ENCODE measurements around the gene GPR68.

GPR68 gene

DNA sequence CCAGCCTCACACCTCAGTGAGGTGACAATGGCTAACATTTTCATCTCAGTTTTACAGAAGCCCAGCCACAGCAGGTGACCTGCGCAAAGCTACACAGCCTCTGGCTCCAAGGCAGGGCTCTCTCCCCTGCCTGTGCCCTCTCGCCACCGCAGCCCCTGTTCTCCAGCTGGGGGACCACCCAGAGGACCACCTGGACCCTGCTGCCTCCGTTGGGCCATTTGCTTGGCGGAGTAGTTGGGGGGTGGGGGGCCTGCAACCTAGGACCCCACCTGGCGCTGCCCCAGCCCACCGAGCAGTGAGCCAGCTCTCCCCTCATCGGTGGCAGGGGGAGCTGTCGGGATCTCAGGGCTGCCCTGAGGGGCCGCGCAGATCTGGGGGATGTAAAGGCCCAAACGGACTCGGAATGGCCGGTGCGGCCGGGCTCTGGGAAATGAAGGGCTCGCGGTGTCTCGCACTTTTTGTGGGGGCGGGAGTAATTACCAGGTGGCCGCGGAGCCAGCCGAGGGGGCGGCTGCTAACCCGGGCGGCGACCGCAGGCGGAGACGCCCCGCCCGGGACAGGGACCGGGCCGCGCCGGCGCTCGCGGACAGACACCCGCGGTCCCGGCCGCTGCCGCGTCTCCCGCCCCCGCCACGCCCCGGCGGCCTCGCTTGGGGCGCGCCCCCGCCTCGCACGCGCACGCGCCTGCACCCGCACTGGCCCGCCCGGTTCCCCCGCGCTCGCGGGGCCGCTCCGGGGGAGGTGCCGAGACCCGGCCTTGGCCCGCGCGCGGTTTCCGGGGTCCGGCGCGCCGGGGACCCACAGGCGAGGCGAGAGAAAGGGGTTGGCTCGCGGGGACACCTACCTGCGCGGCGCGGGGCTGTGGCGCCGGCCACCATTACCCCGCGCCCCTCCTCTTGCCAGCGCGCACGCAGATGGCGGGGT is 8.6 kb upstream of the GPR68 start:
- peak; percentile 47 to 67 for DNase-seq

DNA sequence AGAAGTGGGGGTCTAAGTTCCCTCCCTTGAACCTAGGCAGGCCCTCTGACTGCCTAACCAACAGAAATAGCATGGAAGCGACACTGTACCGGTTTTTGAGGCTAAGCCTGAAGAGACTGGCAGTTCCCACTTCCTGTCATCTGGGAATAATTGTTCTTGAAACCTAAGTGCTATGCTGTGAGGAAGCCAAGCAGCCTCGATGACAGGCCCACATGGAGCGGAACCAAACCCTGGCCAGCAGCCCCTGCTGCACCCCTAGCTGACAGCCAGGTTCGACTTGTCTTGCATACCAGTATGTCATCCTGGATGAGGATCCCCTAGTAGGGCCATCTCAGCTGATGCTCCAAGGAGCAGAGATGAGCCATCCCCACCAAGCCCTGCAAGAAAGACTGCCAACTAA is 6.4 kb upstream of the GPR68 start:
- DNase-seq, result no peak

DNA sequence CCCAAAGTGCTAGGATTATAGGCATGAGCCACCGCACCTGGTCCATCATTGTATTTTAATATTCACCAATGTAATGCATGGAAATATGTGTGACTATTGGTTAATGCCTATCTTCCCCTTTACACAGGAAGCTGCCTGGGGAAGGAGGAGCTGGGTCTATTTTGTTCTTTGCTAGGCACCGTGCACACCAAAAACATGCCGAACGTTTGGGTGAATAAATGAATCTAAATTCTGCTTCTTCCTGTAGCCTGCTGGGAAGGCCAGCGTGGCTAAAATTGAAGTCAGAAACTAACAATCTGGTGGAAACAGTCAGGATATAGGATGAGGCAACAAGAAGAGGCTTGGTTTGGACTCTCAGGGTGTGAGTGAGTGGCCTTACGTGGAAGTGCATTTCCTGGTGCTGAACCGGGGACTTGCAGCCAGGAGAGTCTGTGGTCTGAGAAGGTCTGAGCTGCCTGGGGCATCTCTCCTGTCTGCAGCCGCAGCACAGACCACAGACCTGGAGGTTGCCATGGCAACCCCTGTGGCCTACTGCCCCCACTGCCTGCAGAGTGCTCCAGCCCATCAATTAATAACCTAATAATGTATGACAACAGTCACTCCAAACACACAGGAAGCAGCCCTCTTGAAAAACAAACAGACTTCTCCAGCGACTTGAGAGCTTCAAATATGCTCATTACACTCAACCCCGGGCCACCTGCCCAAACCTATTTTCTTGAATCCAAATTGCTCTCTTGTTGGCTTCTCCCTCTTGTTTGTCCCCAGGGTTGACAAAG is 5.5 kb upstream of the GPR68 start:
- peak; percentile 53 to 64 for DNase-seq

DNA sequence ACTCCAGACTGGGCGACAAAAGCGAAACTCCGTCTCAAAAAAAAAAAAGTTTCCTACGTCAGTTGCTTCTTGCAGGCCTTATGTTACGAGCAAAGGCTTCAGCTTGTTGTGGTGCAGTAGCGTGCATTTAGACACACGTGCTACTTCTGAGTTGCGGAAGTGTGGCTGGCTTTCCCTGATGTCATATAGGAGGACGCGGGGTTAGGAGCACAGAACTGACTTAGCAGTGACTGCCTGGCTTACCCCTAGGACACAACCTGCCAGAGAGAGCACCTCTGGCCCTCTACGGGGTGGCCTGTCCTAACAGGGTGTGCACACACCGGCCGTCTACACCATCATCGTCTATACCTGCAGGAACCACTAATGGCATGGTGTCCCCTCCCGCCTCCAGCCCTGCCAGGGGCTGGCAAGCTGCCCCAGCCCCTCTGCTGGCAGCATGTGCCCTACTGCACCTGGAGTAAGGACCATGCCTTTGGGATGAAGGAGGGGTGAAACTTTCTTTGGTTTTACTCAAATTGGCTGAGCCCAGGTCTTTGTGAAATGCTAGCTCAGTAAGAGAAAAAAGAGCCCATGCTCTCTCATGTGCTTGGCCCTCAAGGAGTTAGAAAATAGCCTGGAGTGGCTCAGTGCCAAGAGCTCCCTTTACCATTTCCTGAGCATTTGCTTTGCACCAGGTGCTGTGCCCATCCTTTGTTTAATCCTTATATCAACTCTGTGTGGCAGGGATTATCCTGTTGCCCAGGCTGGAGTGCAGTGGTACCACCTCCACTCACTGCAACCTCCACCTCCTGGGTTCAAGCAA is 1.7 kb upstream of the GPR68 start:
- peak; percentile 73 to 79 for DNase-seq

DNA sequence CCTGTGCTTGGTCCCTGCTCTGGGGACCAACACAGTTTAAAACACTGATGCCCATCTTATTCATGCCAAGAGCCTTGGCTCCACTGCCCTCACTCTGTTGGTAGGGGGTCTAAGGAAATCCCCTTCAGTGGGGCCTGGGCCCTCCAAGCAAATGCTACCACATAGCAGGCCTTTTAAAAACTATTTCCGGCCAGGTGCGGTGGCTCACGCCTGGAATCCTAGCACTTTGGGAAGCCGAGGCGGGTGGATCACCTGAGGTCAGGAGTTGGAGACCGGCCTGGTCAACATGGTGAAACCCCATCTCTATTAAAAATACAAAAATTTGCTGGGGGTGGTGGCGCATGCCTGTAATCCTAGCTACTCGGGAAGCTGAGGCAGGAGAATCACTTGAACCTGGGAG is 1.1 kb upstream of the GPR68 start:
- peak in 1 of 2 experiments; percentile 50 for DNase-seq

DNA sequence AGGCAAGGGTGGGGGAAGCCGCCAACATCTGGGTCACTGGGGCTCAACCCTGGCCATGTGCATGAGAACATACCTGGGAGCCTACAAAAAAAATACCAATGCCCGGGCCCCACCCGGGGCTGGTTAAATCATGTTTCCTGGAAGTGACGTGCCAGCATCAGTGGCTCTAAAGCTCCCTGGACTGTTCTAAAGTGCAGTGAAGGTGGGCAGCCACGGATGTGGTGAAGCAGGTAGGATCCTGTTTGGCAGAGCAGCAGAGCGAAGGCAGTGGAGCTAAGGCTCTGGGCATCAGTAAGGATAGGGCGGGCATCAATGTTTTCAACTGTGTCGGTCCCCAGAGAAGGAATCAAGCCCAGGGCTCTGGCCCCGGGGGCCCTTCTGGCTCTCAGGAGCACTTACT is 525 bp upstream of the GPR68 start:
- peak; percentile 74 to 80 for DNase-seq

DNA sequence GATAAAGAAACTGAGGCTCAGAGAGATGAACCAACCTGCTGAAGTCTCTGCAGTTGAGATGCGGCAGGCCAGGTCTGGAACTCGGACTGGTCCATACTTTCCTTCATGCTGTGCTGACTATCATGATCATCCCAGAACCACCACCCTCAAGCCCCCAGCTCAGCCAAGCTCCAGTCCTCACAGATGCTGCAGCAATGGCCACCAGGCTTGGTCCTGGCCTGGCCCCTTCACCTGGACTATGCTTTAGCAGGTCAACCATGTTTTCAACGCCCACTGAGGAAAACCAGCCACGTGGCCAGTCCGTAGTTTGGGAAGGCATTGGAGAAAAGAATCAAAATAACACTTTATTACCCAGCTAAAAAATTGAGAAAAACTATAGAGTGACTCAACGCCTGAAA is 1.4 kb downstream of the GPR68 start:
- DNase-seq, result peak; percentile 54 to 57

DNA sequence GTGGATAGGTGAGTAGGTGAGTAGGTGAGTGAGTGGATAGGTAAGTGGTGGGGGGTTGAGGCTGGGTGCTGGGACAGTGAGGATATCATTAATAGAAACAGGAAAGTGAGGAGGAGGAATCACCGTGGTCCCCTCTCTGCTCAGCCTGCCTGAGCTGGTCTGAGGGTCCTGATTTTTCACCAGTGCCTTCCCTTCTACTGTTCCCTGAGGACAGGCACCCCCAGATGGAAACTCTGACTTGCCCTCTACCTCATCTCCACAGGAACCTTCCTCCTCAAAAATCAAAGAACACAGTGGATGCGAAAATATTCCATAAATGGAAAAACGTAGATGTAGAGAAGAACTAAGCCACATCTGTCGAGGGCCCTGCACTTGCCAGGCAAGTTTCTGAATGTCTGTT is 1.9 kb downstream of the GPR68 start:
- DNase-seq, result no peak

DNA sequence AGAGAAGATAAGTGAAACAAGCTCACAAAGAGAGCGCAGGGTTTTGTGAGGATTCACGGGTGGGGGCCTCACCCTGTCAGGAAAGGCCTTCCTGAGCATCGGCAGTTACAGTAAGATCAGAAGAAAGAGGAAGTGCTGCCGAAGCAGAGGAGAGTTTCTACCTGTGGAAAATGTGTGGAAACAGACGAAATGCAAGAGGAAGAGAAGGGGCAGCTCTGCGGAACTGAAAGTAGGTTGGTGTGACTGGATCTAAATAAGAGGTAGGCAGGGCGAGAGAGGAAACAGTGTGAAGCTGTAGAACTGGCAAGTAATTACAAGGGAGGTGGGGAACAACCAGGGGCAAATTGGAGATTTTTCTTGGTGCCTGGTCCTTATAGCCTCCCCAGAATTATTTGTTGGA is 2.6 kb downstream of the GPR68 start:
- peak; percentile 51 to 52 for DNase-seq

DNA sequence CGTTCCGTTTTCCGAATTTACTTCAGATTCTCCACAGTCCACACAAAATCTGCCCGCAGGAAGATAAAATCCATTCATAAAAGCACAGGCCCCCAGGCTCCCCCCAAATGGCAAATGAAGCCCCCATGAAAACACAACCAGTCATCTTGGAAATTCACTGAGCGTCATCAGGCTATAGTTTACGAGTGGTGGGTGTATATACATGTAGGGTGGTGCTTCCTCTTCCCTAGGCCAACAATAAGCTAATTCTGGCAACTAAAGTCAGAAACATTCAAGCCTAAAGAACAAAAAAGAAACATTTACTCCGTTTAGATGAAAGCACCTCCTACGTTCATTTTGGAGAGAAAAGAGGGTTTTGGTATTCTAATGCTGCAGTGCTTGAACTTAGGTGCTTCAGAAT is 5.8 kb downstream of the GPR68 start:
- no peak for DNase-seq

DNA sequence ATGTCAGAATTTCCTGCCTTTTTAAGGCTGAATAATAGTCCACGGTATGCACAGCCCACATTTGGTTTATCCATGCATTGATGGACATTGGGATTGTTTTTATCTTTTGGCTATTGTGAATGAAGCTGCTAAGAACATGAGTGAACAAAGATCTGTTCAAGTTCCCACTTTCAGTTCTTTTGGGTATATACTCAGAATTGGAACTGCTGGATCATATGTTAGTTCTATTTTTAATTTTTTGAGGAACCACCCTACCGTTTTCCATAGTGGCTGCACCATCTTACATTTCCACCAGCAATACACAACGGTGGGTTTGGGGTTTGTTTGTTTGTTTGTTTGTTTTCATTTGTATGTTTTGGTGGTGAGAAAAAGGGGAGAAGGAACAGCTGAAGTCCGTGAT is 6.4 kb downstream of the GPR68 start:
- DNase-seq, result no peak

DNA sequence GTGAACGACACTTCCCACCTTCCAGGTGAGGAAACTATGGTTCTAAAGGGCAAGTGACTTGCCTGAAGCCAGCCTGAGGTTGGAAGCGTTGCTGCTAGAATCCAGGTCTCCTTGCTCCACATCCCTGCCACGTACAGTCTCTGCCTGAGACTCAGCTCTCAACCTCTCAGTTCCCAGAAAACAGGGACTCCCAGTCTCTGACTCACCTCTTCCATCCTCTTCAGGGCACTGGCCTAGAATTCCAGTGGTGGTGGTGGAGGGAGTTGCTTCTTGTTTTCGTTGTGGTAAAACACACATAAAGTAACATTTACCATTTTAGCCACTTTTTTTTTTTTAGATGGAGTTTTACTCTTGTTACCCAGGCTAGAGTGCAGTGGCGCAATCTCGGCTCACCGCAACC is 7.3 kb downstream of the GPR68 start:
- DNase-seq, result no peak

DNA sequence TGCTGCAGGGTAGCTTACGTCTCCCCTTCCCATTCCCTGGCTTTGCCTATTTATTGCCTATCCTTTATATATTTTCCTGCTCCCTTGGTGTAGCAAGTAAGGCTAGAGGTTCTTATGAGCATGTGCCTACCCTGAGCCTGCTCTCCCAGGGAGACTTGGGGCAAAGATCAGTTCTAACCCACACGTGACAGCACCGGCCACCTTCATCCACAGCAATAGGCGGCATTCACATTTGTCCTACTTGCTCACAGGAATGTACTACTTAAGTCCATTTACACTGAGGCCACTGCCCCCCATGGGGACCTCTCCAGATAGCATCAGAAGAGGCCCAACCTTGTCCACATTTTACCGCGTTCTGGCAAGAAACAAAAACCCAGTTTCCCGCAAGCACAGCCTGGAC is 8.7 kb downstream of the GPR68 start:
- DNase-seq, result no peak

DNA sequence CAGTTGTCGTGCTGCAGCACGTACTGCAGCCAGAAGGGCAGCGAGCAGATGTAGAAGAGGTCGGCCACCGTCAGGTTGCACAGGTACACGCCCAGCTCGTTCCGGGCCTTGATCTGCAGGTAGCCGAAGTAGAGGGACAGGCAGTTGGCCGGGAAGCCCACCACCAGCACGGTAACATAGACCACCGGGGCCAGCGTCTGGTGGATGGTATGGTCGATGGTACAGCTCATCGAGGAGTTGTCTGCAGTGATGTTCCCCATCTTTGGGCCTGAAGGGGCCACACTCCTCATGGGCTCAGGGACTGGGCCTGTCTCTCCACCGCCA is 9.8 kb downstream of the GPR68 start:
- no peak for DNase-seq

DNA sequence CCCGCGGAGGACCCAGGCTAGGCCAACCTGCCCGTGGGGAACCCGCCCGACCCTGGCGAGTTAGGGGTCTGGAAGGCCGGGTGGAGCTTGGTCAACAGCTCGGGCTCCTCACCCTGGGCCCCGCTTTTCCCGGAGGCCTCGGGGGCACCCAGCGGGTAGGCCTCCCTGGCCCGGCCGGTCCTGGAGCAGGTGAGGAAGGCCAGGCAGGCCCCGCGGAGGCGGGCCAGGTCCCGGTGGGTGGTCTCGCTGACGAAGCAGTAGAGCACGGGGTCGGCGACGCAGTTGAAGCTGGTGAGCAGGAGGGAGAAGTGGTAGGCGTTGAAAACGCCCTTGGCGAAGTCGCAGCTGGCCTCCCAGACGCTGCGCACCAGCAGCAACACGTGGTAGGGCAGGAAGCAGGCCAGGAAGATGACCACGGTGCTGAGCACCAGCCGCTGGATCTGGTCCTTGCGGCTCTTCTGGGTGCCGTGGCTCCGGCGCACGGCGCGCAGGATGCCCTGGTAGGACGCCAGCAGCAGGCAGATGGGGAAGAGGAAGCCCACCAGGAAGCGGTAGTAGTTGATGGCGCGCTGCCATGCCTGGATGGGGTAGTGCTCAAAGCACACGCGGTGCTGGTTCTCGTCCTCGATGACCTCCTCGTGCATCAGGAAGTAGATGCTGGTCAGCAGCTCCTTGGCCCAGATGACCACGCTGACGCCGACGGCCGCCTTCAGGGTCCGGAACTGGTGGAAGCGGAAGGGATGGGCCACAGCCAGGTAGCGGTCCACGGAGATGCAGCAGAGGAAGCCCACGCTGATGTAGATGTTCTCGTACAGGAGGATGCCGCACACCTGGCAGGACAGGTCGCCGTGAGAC is 10.3 kb downstream of the GPR68 start:
- DNase-seq, result no peak

DNA sequence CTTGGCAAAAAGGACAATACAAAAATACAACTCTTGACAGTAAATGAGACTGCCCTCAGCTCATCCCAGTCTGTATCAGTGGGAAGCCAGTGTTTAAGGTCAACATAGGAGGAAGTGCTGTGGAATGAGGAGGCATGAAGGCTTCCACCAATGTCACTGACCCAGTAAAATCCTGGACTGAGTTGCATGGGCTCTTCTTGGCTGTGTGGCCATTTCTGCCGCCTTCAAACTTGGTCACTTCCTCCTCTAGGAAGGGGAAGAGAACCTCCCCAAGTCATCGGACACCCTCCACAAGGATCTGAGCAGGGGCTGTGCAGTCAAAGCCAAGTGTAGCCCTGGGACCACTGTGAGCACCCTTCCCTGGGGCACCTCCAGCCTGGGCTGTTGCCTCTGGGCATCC is 11.9 kb downstream of the GPR68 start:
- no peak for DNase-seq

DNA sequence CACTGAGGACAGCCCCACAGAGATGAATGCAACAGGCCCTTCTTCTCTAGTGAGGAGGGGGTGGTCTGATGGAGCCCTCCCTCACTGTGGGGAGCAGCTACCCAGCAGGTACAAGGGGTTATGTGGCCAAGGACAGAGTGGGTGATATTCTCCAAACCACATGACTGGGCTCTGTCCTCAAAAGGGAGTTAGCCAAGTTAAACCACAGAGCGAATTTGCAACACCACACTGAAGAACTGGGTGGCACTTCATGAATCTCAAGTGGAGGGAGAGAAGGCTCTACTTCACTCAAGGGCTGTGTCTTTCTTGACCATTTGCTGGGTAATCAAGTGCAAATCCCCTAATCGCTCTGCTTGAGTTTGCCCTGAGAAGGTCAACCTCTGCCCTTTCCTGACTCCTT is 12.5 kb downstream of the GPR68 start:
- no peak for DNase-seq

DNA sequence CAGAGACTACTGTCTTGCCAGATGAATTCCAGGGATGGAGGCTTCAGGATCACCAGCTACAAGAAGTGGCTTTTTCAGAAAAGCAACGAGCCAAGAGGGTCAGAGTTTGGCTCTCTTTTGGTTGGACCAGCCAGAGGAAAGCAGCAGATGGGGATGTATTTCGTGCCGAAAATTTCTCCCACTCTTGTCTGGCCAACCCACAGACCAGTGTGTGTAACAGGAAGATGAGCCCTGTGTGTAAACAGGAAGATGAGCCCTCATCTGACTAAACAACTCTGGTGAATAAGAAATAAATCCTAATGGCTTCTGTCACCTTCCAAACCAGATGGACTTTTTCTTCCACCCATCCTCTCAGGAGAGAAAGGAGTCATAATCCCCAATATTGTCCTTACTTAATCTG is 13.1 kb downstream of the GPR68 start:
- no peak for DNase-seq

DNA sequence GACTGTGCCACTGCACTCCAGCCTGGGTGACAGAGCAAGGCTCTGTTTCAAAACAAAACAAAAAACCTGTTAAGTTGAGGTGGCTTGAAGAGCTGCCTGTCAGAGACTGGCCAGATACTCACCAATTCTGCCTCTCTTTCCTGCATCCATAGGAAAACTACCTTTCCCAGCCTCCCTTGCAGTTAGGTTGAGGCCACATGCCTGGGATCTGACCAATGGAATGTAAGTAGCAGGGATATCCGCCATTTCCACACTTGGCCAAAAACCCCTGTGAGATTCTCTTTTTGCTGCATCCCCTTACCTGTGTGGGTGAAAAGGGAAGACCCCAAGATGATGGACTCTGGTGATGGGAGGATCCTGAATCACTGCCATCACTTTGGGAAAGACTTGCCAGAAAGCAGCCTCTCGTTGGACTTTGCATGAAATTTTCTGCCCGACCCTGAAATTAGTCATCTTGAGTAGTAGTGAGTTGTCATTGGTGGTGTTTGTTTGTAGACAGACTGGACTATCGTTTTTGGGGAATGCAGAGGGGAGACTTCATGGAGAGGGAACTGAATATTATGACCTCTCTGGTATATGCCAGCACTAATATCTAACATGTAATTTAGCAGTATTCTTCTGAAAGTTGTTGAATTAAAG is 14.0 kb downstream of the GPR68 start:
- DNase-seq, result no peak

DNA sequence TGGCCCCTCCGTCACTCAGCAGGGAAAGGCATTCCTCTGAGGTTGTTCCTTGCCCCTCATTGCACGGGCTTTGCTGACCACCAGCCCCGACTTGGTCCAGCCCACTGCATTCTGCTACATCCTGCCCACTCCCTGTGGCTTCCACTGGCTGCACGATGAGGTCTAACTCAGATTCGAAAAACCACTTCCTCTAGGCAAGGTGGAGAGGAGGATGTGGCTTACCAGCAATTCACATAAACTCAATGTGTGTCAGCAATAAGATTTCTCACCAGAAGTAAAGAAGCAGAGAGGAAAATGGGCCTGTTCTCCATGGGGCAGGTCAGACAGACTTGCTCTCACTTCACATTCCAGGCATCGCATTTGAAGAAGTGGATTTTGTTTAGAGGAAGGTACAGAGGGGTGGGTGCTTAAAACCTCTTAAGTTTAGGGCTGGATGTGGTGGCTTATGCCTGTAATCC is 14.7 kb downstream of the GPR68 start:
- peak; percentile 78 to 80 for DNase-seq

DNA sequence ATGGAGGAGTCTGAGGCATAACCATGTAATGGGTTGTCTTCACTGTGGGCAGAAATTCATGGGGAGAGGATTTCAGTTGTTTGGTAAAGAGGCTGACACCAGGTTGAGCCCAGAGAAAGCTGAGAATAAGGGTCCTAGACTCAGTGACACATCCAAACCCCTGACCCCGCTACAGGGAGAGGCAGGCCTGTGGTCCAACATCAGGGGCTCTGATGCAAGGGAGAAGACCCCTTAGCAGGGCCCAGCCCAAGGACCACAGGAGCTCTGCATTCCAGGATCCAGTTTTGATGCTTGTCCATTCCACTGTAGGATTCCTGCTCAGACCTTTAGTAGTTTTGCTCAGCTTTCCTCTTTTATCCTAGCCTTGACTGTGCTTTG is 15.5 kb downstream of the GPR68 start:
- peak in 1 of 2 experiments; percentile 52 for DNase-seq
